LNCaP clone FGC (cell line): ENCODE results near the gene SLC10A7.

Experiments used
- DNase-seq: peaks from one replicate; pipeline ENCODE4 v3.0.0-alpha.2; 2011; ENCODE audit warnings: low read depth
- H3K4me3 ChIP-seq: 2 replicates; pipeline ENCODE4 v1.5.1; 2011; ENCODE audit warnings: mild to moderate bottlenecking, low read depth, low read length, control low read depth
- TF ChIP-seq, protein P1 (sequence below): IDR thresholded peaks from 2 replicates; pipeline ENCODE4 v1.5.1; 2012; ENCODE audit warnings: mild to moderate bottlenecking; ENCODE audit not compliant: control insufficient read depth, insufficient read depth; ENCODE audit errors: extremely low read depth

The SLC10A7 gene

DNA sequence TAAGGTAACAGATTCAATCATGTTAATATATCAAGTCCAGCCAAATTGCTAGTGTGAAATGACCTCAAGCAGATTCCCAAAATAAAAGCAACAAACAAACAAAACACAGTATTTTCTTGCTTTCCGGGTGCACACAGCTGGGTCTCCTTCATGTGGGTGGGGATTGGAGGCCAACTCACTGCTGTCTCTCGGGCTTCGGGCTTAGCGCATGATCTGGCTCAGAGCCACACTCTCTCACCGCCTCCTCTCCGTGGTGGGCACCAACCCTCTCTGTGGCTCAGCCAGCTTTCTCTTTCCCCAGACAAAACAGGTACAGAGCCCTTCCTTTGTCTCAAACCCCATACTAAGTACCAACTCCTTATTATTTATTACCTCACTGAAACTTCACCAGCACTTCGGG, 310.3 kb downstream of the SLC10A7 start:
- DNase-seq, result no peak
- TF ChIP-seq, protein P1, sequence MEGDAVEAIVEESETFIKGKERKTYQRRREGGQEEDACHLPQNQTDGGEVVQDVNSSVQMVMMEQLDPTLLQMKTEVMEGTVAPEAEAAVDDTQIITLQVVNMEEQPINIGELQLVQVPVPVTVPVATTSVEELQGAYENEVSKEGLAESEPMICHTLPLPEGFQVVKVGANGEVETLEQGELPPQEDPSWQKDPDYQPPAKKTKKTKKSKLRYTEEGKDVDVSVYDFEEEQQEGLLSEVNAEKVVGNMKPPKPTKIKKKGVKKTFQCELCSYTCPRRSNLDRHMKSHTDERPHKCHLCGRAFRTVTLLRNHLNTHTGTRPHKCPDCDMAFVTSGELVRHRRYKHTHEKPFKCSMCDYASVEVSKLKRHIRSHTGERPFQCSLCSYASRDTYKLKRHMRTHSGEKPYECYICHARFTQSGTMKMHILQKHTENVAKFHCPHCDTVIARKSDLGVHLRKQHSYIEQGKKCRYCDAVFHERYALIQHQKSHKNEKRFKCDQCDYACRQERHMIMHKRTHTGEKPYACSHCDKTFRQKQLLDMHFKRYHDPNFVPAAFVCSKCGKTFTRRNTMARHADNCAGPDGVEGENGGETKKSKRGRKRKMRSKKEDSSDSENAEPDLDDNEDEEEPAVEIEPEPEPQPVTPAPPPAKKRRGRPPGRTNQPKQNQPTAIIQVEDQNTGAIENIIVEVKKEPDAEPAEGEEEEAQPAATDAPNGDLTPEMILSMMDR, result no peak
- no peak overlapping the region for H3K4me3 ChIP-seq

DNA sequence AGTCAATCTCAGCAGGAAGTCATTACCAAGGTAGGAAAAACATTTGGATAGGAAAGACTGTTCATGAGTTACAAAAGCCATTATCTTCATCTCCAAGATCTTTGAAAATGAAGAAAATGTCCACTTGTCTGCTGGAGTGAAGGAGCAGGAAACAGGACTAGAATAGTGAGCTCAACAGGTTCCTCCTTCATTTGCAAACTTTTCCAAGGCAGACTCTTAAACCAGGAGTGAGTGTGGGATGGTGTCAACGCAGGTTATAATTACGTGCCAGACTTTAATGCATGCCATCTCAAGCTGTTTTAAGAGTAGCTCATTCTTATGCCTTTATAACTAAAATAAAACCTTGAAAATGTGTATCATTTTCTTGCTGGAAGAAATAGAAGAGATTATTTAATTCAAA, 310.9 kb downstream of the SLC10A7 start:
- TF ChIP-seq, protein P1, result no peak
- DNase-seq, result no peak
- no peak overlapping the region for H3K4me3 ChIP-seq

DNA sequence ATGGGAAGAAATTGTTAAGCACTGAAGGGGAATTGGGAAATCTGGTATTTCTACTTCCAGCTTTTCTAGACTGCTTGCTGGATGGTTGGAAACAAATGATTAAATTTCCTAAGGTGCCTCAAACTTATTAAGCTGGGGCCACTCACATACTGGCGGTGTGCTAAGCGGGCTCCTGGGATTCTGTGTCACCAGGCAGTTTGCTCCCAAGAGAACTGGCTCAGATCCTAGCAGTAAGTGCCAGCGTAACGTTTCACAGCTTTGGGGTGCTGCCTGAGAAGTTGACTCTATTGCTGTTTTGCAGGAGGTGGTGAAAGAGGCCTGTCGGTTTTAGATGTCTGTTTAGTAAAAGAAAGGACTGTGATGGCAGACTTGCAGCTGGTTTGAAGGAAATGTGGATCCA, 314.3 kb downstream of the SLC10A7 start:
- TF ChIP-seq, protein P1, result no peak
- no peak overlapping the region for H3K4me3 ChIP-seq
- DNase-seq, result no peak
